ENCODE data around the gene GAK. TPM values are rescaled to one million over a fixed set of nuclear protein-coding genes. Genes with fewer than 3 reads are reported as not detected.

Gene GAK
- total and polyA plus RNA-seq, 2 of the 13 experiments (the other 11 are each of a cell fraction or from before 2014, with no cell fraction given) = 17.5 to 44.3 TPM

DNA sequence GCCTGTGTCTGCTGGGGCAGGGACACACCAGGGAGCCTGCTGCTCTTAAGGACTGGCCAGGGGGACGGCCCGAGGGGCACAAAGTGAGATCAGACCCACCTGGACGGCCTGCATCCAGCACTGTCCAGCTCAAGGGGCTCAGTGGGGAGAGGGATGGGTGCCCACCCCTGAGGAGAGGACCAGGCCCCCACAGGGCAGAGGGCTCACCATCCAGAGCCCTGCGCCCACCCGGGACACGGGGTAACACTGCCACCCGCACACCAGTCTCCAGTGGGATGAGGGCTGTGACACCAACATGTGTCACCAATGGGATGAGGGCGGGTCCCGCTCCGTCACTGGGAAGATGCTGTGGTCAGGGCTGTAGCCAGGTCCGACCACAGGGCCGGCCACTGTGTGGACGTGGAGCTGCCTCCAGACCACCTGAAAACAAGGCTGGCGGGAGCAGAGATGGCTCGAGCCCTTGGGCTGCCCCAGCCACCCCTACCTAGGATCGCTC lies 28.1 kb upstream of the GAK start (continued):
- TF ChIP-seq, protein P1, sequence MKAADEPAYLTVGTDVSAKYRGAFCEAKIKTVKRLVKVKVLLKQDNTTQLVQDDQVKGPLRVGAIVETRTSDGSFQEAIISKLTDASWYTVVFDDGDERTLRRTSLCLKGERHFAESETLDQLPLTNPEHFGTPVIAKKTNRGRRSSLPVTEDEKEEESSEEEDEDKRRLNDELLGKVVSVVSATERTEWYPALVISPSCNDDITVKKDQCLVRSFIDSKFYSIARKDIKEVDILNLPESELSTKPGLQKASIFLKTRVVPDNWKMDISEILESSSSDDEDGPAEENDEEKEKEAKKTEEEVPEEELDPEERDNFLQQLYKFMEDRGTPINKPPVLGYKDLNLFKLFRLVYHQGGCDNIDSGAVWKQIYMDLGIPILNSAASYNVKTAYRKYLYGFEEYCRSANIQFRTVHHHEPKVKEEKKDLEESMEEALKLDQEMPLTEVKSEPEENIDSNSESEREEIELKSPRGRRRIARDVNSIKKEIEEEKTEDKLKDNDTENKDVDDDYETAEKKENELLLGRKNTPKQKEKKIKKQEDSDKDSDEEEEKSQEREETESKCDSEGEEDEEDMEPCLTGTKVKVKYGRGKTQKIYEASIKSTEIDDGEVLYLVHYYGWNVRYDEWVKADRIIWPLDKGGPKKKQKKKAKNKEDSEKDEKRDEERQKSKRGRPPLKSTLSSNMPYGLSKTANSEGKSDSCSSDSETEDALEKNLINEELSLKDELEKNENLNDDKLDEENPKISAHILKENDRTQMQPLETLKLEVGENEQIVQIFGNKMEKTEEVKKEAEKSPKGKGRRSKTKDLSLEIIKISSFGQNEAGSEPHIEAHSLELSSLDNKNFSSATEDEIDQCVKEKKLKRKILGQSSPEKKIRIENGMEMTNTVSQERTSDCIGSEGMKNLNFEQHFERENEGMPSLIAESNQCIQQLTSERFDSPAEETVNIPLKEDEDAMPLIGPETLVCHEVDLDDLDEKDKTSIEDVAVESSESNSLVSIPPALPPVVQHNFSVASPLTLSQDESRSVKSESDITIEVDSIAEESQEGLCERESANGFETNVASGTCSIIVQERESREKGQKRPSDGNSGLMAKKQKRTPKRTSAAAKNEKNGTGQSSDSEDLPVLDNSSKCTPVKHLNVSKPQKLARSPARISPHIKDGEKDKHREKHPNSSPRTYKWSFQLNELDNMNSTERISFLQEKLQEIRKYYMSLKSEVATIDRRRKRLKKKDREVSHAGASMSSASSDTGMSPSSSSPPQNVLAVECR (CRISPR knock-in tag; IDR thresholded peaks at IDR 0.05; ENCODE audit: borderline replicate concordance) = no peak
- TF ChIP-seq NR2F1 (CRISPR knock-in tag; IDR thresholded peaks at IDR 0.05) = no peak

DNA sequence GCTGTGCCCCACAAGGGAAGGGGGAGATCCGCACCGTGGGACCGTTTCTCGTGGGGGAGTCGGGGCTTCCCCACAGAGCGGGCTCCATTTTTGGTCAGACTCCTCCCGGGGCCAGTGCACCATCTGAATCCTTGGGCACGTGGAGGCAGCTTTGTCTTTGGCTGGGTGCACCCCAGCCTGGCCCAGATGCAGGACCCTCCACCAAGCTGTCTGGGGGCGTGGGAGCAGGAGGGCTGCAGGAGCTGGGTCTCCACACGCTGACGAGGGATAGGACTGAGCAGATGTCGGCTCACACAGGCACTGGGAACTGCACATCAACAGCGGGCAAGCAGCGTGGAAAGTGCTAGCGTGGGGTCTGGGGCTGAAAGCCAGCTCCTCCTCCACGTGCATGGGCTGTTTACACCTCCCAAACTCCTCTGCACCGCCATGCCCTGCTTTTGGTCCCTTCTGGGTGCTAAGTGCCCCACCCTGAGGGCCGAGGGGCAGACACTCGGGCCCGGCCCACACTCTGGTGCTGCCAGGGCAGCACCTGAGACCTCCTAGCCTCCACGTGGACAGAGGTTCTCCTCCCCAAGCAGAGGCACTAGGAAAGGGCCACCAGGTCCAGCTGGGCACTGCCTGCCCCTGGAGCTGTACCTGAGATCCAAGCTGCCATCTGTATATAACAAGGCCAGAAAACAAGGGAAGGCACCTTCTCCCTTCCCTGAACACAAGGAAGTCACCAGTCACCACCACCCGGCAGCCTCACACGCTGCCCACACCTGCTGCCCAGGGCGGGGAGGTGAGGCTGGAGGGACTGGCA lies 27.4 kb upstream of the GAK start:
- Histone ChIP-seq H3K27ac (ENCODE audit: extremely low read length, insufficient read depth, low read length) (no peak overlapping the region), H3K4me3 (replicated peaks in 1 of 3; ENCODE audit: insufficient read depth in 1 of 3, low read depth in 2 of 3, low read length in 3 of 3) (no peak overlapping the region), H2AFZ (ENCODE audit: low read length) (no peak overlapping the region), H3K36me3 (replicated peaks in 1 of 2; ENCODE audit: control insufficient read depth in 1 of 2, insufficient read depth in 2 of 2, low read length in 2 of 2) (0 out of 5 replicates have a peak, but pooled peaks cover 0 to 1% of the 10 kb centered on the region in 2 experiments), H3K9me3 (ENCODE audit: low read length) (no peaks in the 10 kb centered on the region), H3K27me3 (ENCODE audit: control insufficient read depth in 1 of 2, insufficient read depth in 2 of 2, low read length in 2 of 2) (no peaks in the 10 kb centered on the region), H4K20me1 (ENCODE audit: insufficient read depth, low read length) (no peaks in the 10 kb centered on the region), H3K4me2 (ENCODE audit: low read depth, low read length) (no peak overlapping the region), H3K79me2 (ENCODE audit: insufficient read depth, low read length) (no peaks in the 10 kb centered on the region), H3K9ac (ENCODE audit: insufficient read depth, low read depth, low read length) (no peak overlapping the region), H3K4me1 (ENCODE audit: insufficient read depth, low read length) (no peaks in the 10 kb centered on the region)
- no peak for ATAC-seq
- in situ Hi-C loops (cut with HindIII; ENCODE audit: extremely low pct_ligation_motif_present, low pct_unique_long_range_greater_than_20kb) = no loop called here
- ChIA-PET CTCF (ENCODE audit: low intra/inter-chr PET ratio, low total read pairs) (no interaction called here), POLR2A (no interaction called here)
- WGBS (ENCODE audit: low lambda C conversion rate) = 97% methylated on average over 10 of the region's 24 CpGs
- no peak for DNase-seq (ENCODE audit: low spot score)
- no peak for FAIRE-seq
- TF ChIP-seq HNRNPLL (IDR thresholded peaks at IDR 0.05; ENCODE audit: low read depth, low read length, poor library complexity, severe bottlenecking) = no peak
- TF ChIP-seq AKAP8 (CRISPR knock-in tag; IDR thresholded peaks at IDR 0.05) = peak; percentile 58; the same call in 1 of the 2 replicates
- TF ChIP-seq, protein P2, sequence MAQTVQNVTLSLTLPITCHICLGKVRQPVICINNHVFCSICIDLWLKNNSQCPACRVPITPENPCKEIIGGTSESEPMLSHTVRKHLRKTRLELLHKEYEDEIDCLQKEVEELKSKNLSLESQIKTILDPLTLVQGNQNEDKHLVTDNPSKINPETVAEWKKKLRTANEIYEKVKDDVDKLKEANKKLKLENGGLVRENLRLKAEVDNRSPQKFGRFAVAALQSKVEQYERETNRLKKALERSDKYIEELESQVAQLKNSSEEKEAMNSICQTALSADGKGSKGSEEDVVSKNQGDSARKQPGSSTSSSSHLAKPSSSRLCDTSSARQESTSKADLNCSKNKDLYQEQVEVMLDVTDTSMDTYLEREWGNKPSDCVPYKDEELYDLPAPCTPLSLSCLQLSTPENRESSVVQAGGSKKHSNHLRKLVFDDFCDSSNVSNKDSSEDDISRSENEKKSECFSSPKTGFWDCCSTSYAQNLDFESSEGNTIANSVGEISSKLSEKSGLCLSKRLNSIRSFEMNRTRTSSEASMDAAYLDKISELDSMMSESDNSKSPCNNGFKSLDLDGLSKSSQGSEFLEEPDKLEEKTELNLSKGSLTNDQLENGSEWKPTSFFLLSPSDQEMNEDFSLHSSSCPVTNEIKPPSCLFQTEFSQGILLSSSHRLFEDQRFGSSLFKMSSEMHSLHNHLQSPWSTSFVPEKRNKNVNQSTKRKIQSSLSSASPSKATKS (CRISPR knock-in tag; IDR thresholded peaks at IDR 0.05) = no peak
- 0 out of 2 replicates have a peak, but pooled peaks have one; percentile 18 for TF ChIP-seq RBFOX2 (IDR thresholded peaks at IDR 0.05; ENCODE audit: low read depth, low read length)
- TF ChIP-seq, protein P3, sequence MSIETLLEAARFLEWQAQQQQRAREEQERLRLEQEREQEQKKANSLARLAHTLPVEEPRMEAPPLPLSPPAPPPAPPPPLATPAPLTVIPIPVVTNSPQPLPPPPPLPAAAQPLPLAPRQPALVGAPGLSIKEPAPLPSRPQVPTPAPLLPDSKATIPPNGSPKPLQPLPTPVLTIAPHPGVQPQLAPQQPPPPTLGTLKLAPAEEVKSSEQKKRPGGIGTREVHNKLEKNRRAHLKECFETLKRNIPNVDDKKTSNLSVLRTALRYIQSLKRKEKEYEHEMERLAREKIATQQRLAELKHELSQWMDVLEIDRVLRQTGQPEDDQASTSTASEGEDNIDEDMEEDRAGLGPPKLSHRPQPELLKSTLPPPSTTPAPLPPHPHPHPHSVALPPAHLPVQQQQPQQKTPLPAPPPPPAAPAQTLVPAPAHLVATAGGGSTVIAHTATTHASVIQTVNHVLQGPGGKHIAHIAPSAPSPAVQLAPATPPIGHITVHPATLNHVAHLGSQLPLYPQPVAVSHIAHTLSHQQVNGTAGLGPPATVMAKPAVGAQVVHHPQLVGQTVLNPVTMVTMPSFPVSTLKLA (IDR thresholded peaks at IDR 0.05) = no peak
- intact Hi-C loops (cut with micrococcal nuclease; ENCODE audit: unreplicated experiment) = no loop called here
- BruUV-seq (replicated peaks) = no TSS peak
